Panc1 (cell line): ENCODE measurements around the gene RAD51D. TPM values are rescaled to one million over a fixed set of nuclear protein-coding genes. Genes with fewer than 3 reads are reported as not detected.

Experiments used
- ATAC-seq: fragments of 200-7000 bp; cut with Tn5 transposase; 2 replicates; pipeline ENCODE4 v1.9.1; 2020; ENCODE audit warnings: mild to moderate bottlenecking, moderate library complexity
- BruUV-seq: library from RNA; stranded (reverse); fragments of 400-500 nt; replicated peaks from 2 replicates; lab custom pipeline; 2021; lab: Mats Ljungman, UMichigan
- CTCF ChIA-PET: fragments of 300-600 bp; sonication (Branson Sonifier 250); formaldehyde crosslinking; loops from one replicate; lab custom pipeline; 2022; ENCODE audit warnings: antibody characterized with exemption; lab: Charles Lee
- POLR2A ChIA-PET: fragments of 300-600 bp; sonication (Branson Sonifier 250); formaldehyde crosslinking; loops from one replicate; lab custom pipeline; 2022; ENCODE audit warnings: antibody characterized with exemption; lab: Charles Lee
- DNase-seq: peaks from one replicate; pipeline ENCODE4 v3.0.0-alpha.2; 2010; ENCODE audit warnings: low read depth, low spot score
- H3K27ac ChIP-seq: 2 replicates; pipeline ENCODE4 v1.5.1; 2011; ENCODE audit warnings: mild to moderate bottlenecking, low read length, inconsistent platforms
- H3K27me3 ChIP-seq: fragments of 200-500 bp; sonication (Bioruptor generic); 2 replicates; pipeline ENCODE4 v1.6.0; 2014; ENCODE audit warnings: low read length, inconsistent platforms; ENCODE audit not compliant: control insufficient read depth, insufficient read depth
- H3K36me3 ChIP-seq: fragments of 200-500 bp; sonication (Bioruptor generic); 2 replicates; pipeline ENCODE4 v1.5.1; 2014; ENCODE audit warnings: inconsistent platforms, mild to moderate bottlenecking, low read length, moderate library complexity; ENCODE audit not compliant: control insufficient read depth, insufficient read depth
- H3K4me1 ChIP-seq: 2 replicates; pipeline ENCODE4 v1.5.1; 2011; ENCODE audit warnings: inconsistent platforms, mild to moderate bottlenecking, low read length, moderate library complexity; ENCODE audit not compliant: control insufficient read depth, insufficient read depth
- H3K4me3 ChIP-seq, 2 experiments: 2 replicates each; pipeline ENCODE4 v1.5.1; 2011 to 2012; ENCODE audit warnings: low read depth in 2 of 2, low read length in 2 of 2, mild to moderate bottlenecking in 2 of 2, inconsistent platforms in 1 of 2, moderate library complexity in 1 of 2
- H3K9me3 ChIP-seq: fragments of 200-500 bp; sonication (Bioruptor generic); 2 replicates; pipeline ENCODE4 v1.5.1; 2014; ENCODE audit warnings: low read depth, mild to moderate bottlenecking, inconsistent platforms, low read length, moderate library complexity; ENCODE audit not compliant: control insufficient read depth, insufficient read depth
- CTCF ChIP-seq: fragments of 450-650 bp; IDR thresholded peaks from 2 replicates; pipeline ENCODE4 v1.5.1; 2017; ENCODE audit warnings: mild to moderate bottlenecking
- POLR2AphosphoS5 ChIP-seq: IDR thresholded peaks from 2 replicates; pipeline ENCODE4 v1.6.1; 2012; ENCODE audit warnings: mild to moderate bottlenecking, low read depth, low read length, moderate library complexity
- REST ChIP-seq, 2 experiments: IDR thresholded peaks; 2 replicates each; pipeline ENCODE4 v1.6.1; 2011 to 2012; ENCODE audit warnings: low read depth in 2 of 2, control low read depth in 1 of 2, low read length in 1 of 2, mild to moderate bottlenecking in 1 of 2, moderate library complexity in 1 of 2; ENCODE audit not compliant: insufficient read depth in 1 of 2
- SIN3A ChIP-seq: IDR thresholded peaks from 2 replicates; pipeline ENCODE4 v1.6.1; 2012; ENCODE audit warnings: low read depth, mild to moderate bottlenecking, low read length, moderate library complexity, borderline replicate concordance; ENCODE audit not compliant: insufficient read depth
- TCF7L2 ChIP-seq: IDR thresholded peaks from 2 replicates; pipeline ENCODE4 v1.6.1; 2011; ENCODE audit warnings: mild to moderate bottlenecking, low read depth, low read length, inconsistent platforms
- in situ Hi-C: cut with HindIII; loops from 2 replicates; pipeline ENCODE4 v1.10.0; 2016; ENCODE audit warnings: low sequenced_read_pairs, low pct_unique_long_range_greater_than_20kb
- intact Hi-C: fragments of 100-400 bp; cut with micrococcal nuclease; formaldehyde crosslinking; loops from one replicate; pipeline ENCODE4 v1.10.0; 2022; ENCODE audit not compliant: unreplicated experiment
- total RNA-seq: library from RNA; stranded (reverse); gene quantifications from one replicate; pipeline ENCODE4 v1.2.1, GENCODE V29; 2021; ENCODE audit not compliant: unreplicated experiment

The RAD51D gene
- total RNA-seq, 1 experiment from 2014 or later: 25.9 TPM

- no peak for TF ChIP-seq POLR2AphosphoS5
- TF ChIP-seq TCF7L2: no peak
- no peak for TF ChIP-seq REST (IDR thresholded peaks at IDR 0.05; ENCODE audit: insufficient read depth in 1 of 2, low read depth in 2 of 2, low read length in 1 of 2)
- TF ChIP-seq SIN3A: no peak
- no peak for TF ChIP-seq CTCF
- Histone ChIP-seq H3K36me3 (no peaks in the 10 kb centered on the region), H3K27ac (no peak overlapping the region), H3K27me3 (no peaks in the 10 kb centered on the region), H3K9me3 (no peaks in the 10 kb centered on the region), H3K4me1 (peaks cover 9% of the 10 kb centered on the region), H3K4me3 (no peak overlapping the region)
- no peak for ATAC-seq
- in situ Hi-C loops: no loop called here
- intact Hi-C loops: no loop called here
- ChIA-PET CTCF (interaction anchor here (0.7 kb wide), 1 partner anchor 15 kb away, joined by 13 read pairs; no protein-coding TSS in a partner anchor), POLR2A (no interaction called here)
- no TSS peak for BruUV-seq
- DNase-seq: no peak
Measured at GRCh38 chr17:35056013-35056412, 63.6 kb downstream of the RAD51D start.

- ChIA-PET CTCF (no interaction called here), POLR2A (interaction anchor here (0.5 to 0.6 kb wide), 2 partner anchors 40 to 116 kb away, joined by 3 read pairs; no protein-coding TSS in a partner anchor)
- ATAC-seq (no peak), DNase-seq (no peak)
- H3K36me3 ChIP-seq: no peaks in the 10 kb centered on the region
- intact Hi-C loops (no loop called here), in situ Hi-C loops (no loop called here)
- no TSS peak for BruUV-seq
- TF ChIP-seq POLR2AphosphoS5 (no peak), CTCF (no peak), TCF7L2 (no peak), SIN3A (no peak), REST (IDR thresholded peaks at IDR 0.05; ENCODE audit: insufficient read depth in 1 of 2, low read depth in 2 of 2, low read length in 1 of 2) (no peak)
- H3K27me3 ChIP-seq: no peaks in the 10 kb centered on the region
- H3K4me1 ChIP-seq: peaks cover 9% of the 10 kb centered on the region
- no peak overlapping the region for H3K27ac ChIP-seq
- no peak overlapping the region for H3K4me3 ChIP-seq
- no peaks in the 10 kb centered on the region for H3K9me3 ChIP-seq
Measured at GRCh38 chr17:35053204-35053603, 66.5 kb downstream of the RAD51D start.
